ENCODE results near the gene AGO1.
A peak's percentile ranks its signal among the peaks of the same experiment; 100 is the strongest.
"Not testable (repeated sequence)": the region's sequence is repeated elsewhere in the genome, so short reads cannot be mapped to it uniquely, and the experiment has no call there.

AGO1 gene

DNA sequence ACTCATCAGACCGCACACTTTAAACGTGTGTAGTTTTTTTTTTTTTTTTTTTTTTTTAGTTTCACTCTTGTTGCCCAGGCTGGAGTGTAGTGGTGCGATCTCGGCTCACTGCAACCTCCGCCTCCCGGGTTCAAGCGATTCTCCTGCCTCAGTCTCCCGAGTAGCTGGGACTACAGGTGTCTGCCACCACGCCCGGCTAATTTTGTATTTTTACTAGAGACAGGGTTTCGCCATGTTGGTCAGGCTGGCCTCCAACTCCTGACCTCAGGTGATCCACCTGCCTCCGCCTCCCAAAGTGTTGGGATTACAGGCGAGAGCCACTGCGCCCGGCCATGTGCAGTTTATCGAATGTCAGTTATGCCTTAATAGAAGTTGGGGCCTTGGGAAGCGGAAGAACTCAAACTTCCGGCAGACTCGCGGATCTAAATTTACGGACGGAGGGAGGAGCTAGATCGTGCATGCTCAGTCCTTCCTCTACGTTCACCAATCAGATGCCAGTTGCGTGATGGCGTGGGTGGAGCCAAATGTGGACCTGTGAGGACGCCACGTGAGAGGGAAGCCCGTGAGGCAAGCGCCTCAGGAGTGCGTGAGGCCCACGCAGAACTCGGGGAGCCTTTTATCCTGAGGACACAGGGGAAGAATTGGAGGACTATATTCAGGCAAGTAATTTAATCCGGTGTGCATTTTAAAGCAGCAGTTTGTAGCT is 13.6 kb upstream of the AGO1 start:
- DNase-seq (ENCODE audit: low read depth in 2 of 3, low spot score in 2 of 3): not testable (repeated sequence)

DNA sequence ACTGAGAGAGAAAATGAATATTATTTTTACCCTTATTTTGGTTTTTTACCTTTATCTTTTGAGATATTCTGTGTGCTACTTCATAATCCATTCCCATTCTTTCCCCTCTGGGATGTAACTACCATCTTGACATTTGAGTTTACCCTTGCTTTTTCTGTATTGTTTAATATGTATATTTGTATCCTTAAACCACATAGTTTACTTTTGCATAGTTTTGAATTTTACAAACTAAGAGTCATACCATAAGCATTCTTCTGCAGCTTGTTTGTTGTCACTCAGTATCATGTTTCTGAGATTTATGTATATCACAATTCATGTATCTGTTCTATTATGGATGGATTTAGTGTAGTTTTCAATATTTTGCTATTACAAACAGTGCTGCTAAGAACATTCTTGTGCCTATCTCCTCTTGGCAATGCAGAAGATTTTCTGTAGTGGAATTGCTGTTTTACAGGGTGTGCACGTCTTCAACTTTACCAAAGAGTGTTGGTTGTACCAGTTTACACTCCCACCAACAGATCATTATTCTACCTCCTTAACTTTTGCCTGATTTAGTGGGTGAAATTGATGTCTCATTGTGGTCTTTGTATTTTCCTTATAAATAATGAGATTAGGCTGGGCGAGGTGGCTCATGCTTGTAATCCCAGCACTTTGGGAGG is 12.2 kb upstream of the AGO1 start:
- no peak for DNase-seq (ENCODE audit: low read depth in 2 of 3, low spot score in 2 of 3)

DNA sequence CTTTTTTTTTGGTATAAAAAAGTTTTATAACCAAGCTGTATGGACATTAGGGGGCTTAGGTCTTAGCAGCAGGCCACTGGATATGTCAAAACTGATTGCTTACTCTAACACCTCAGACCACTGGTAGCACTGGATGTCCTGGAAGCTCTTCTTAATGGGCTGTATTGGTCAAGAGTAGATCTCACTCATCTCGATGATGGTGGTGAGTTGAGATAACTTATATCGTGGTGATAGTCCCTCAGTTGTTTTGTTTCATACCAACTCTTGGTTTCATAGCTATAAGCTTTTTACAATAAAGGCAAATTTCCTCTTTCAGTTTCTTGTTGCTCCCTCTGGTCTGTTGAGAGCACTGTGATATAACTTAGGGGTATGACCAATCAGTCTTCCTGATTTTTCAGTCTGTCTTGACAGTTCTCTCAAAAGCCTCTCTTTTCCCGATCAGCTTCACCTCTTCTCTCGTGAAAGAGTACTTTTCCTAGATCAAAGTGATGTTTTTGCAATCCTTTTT is 9.7 kb upstream of the AGO1 start:
- DNase-seq (ENCODE audit: low read depth in 2 of 3, low spot score in 2 of 3): no peak

DNA sequence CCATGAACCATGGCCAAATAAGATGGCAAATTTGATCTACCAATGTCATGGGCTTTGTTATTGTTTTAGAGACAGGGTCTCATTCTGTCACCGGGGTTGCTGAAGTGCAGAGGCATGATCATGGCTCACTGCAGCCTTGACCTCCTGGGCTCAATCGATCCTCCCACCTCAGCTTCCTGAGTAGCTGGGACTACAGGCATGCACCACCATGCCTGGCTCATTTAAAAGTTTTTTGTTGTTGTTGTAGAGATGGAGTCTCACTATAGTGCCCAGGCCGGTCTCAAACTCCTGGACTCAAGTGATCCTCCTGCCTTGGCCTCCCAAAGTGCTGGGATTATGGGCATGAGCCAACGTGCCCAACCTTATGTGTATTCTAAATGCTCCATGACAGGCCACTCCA is 8.9 kb upstream of the AGO1 start:
- DNase-seq (ENCODE audit: low read depth in 2 of 3, low spot score in 2 of 3): not testable (repeated sequence)

DNA sequence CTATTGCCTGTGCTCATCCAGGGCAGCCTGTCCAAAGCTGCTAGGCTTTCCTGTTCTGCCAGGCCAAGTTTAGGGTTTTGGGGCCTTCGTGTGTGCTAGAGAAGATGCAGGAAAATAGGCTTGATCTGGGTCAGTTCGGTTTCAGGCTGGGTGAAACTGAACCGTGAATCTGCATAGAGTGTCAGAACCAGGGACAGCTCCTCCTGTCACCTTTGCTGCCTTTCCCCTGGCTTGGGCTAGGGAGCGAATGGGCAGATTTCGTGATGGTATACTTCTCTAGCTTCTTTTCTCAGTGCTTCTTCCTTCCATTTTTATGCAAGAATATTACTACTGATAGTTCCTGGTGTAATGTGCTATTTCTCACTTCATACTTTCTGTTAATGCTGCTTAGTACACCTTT is 6.0 kb upstream of the AGO1 start:
- no peak for DNase-seq (ENCODE audit: low read depth in 2 of 3, low spot score in 2 of 3)

DNA sequence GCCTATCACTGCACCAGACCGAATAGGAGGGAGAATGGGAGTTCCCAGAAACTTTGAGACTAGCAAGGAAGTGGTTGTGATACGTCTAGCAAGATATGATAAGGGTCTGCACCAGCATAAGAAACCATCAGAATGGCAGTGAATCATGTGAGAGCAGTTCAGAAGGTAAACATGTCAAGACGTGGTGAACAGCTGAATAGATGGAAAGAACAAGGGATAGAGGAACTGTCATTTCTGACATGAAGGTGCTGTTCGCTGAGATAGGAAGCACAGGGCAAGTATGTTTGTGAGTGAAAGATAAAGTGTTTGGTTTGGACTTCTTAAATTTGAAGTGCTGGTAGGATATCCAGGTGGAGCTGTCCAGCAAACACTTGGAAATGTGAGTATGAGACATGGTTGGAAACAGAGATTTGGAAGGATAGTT is 1.1 kb upstream of the AGO1 start:
- DNase-seq (ENCODE audit: low read depth in 2 of 3, low spot score in 2 of 3): no peak

DNA sequence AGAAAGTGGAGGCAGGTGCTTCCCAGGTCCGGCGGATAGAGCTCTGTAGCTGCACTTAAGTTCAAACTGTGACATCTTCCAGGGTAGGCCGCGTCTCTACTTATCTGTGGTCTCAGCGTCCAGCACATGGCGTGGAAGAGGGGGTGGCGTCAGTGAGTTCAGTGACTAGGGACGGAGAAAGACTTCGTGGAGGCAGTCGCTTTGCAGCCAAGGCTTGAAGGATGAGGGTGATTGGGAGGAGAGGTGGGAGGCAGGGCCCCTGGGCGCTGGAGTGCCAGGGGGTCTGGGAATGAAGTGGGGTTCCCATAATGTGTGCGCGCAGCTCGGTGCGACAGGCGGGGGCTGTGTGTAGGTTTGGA is 444 bp upstream of the AGO1 start:
- DNase-seq (ENCODE audit: low read depth in 2 of 3, low spot score in 2 of 3): no peak

DNA sequence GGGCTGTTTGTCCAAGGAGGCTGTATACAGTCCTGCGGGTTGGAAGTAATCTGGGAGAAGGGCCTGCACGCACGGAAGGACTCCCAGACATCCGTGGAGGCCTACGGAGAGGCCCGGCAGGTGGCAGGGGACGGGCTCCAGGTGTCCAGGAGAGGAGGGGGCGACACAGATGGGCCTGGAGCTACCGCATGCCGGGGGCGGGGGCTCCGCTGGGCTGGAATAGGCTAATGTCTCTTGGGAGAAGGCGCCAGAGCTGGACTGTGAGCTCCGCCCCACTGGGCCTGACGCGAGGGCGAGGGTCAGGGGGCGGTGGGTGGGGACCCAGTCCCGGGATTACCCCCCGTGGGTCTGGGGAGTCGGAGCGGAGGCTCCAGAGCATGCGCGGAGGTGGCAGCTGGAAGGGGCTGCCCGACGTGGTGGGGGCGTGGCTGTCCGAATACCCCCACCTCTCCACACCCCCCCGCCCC is 659 bp downstream of the AGO1 start:
- peak; percentile 3 to 20 (median 8) for DNase-seq (ENCODE audit: low read depth in 2 of 3, low spot score in 2 of 3)

DNA sequence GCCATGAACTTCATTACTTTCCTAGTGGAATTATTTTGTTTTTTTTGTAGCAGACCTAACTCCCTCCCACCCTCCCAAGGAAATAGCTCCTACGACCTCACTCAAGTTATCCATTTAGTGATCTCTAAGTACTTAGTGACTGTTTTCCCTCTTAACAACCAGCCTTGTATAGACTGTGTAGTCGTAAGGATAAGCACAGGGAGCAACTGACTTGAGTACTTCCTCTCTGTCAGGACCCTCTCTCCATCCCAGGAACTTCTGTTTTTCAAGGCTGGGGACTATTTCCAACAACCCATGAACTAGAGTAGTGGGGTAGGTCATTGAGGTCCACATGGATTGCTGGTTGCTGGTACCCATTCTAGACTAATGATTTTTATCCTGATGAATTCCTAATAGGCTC is 1.9 kb downstream of the AGO1 start:
- no peak for DNase-seq (ENCODE audit: low read depth in 2 of 3, low spot score in 2 of 3)

DNA sequence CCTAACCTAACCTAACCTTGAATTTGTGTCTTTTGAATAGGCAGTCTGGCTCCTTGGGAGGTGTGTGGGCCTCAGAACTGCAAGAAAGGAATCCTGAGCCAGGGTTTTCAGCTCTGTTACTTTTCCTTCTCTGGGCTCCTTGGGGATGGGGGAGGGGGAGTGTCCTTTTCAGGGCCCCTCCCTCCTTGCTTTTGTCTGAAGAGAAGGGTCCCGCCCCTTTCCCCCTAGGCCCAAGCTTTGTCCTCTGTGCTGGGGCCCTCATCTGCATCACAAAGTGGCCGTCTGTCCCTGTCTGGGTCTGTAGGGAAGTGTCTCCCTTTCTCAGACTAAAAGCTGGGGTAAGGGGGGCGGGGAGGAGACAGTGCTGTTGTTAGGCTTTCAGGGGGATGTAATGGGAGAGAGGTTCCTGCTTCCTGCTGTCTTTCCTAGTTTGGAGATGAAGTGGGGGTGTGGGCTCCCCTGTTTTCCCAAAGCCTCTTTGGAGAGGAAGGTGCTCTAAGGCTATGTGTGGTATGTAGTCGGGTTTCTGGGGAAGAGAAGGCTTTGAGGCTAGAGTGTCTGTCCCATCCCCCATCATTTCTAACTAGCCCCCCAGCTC is 3.1 kb downstream of the AGO1 start:
- DNase-seq (ENCODE audit: low read depth in 2 of 3, low spot score in 2 of 3): no peak

DNA sequence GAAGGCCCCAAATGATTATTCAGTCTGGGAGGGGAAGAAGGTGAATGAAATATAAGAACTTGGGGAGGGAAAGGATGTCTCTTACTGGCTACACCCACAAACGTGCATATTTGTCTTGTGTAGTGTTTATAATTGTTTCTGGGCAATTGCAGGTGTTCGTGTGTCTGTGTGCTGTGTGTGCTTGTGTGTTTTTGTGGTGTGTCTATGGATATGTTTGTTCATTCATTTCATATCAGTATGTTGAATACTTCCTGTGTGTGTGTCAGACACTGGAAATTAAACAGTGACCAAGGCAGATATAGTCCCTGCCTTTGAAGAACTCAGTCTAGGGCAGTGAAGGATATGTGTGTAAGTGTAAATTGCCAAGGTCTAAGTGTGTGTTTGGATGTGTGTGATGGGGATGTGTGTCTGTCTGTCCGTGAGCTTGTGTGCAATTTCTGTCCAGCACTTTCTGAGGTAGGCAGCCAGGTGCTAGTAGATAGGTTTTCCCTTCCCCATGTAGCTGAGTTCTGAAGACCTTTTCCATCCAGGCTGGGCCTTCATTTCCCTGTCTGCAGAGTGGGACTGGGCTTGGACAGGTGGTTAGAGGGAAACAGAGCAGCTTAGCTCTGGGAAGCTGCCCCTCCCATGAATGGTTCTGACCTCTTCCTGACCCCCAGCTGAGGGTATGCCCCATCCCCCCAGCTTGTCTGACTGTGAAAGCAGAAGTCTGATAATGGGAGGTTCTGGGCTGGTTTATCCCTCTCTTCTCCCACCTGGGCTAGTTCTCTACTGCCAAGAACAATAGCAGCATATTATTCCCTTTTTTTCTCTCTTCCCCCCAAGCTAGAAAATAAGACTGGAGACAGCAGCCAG is 3.8 kb downstream of the AGO1 start:
- DNase-seq (ENCODE audit: low read depth in 2 of 3, low spot score in 2 of 3): no peak

DNA sequence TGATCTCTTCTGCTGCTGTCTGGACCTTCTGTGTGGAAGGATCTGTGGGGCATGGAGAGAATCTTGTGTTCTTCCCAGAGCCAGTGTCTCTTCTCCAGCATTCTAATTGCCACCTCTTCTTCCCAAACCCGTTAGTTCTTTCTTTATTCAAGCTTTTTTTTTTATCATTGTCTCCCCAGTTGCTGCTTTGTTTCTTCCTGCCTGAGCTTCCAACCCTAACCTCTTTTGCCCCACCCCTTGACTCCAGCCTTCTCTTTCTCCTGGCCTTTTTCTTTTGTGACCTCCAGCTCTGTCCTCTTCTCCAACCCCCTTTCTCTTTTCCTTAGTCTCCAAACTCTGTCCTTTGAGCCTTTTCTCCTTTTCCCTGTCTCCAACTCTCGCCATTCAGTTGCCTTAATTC is 4.5 kb downstream of the AGO1 start:
- no peak for DNase-seq (ENCODE audit: low read depth in 2 of 3, low spot score in 2 of 3)

DNA sequence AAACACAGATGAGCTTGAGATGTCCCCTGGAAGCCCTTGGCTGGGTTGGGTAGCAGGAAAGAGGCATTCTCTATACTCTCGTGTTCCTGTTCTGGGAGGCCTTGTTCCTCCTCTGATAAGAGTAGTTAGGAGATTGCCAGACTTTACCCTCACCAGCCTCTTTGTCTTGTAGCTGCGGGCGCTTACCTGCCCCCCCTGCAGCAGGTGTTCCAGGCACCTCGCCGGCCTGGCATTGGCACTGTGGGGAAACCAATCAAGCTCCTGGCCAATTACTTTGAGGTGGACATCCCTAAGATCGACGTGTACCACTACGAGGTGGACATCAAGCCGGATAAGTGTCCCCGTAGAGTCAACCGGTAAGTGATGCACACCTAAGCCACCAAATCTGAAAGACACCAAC is 5.2 kb downstream of the AGO1 start:
- DNase-seq (ENCODE audit: low read depth in 2 of 3, low spot score in 2 of 3): no peak

DNA sequence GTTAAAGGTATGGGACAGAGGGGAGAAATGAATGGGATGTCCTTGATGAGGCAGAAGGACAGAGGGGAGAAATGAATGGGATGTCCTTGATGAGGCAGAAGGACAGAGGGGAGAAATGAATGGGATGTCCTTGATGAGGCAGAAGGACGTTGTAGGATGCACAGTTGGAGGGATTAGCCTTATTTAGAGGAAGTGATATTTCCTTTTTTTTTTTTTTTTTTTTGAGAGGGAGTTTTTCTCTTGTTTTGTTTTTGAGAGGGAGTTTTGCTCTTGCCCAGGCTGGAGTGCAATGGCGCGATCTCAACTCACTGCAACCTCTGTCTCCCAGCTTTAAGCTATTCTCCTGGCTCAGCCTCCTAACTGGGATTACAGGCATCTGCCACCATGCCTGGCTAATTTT is 6.0 kb downstream of the AGO1 start:
- DNase-seq (ENCODE audit: low read depth in 2 of 3, low spot score in 2 of 3): not testable (repeated sequence)

DNA sequence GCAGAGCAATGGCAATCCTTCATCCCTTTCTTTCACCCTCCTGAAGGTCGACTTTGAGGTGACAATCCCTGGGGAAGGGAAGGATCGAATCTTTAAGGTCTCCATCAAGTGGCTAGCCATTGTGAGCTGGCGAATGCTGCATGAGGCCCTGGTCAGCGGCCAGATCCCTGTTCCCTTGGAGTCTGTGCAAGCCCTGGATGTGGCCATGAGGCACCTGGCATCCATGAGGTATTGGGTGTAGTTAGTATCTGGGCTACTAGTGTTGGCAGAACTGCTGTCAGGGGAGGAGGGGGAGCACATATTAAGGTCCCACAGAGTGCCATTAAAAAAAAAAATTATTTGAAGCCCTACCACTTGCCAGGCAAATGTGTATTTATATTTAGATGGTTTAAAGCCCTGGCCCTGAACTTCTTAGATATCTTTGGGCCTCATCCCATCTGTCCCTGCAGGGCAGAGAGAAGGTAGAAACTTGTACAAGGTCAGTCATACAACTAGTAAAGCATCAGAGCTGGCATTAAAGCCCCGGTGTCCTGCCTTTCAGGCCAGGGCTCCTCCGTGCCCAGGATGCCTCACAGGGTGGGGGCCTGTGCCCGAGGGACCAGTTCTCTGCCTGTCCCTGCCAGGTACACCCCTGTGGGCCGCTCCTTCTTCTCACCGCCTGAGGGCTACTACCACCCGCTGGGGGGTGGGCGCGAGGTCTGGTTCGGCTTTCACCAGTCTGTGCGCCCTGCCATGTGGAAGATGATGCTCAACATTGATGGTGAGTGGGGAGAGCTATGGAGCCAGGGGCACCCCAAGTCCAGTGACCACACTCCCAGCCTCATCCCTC is 10.3 kb downstream of the AGO1 start:
- DNase-seq (ENCODE audit: low read depth in 2 of 3, low spot score in 2 of 3): no peak

DNA sequence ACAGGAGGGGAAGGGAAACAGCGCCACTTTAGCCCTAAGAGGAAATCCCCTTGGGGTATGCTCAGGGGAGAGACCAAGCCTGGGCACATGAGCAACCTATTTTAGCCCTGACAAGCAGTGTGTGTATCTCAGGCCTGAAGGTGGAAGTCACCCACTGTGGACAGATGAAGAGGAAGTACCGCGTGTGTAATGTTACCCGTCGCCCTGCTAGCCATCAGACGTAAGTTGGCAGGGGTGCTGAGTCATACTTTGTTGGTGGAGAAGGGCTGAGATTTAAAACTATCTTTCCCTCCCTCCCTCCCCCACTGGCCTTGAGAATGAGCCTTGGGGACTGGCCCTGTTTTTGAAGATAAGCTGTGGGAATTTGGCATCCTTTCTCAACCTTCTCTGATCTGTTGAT is 11.2 kb downstream of the AGO1 start:
- no peak for DNase-seq (ENCODE audit: low read depth in 2 of 3, low spot score in 2 of 3)

DNA sequence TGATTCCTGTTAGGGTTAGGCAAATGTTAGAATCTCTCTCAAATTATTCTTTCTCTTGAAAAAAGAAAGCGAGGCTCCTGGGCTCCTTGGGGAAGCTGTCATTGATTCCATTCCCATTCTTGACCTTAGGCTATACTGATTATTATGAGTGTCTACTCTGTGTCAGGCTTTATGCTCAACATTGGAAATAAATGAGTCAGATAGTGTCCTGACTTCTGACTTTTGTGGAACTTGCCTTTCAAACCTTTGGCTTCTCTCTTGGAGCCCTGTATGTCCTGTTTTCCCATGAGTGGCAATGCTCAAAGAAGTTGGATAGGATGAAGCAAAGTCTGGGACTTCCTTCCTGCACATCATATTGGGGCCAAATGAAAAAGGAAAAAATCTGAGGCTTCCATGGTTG is 11.6 kb downstream of the AGO1 start:
- no peak for DNase-seq (ENCODE audit: low read depth in 2 of 3, low spot score in 2 of 3)

DNA sequence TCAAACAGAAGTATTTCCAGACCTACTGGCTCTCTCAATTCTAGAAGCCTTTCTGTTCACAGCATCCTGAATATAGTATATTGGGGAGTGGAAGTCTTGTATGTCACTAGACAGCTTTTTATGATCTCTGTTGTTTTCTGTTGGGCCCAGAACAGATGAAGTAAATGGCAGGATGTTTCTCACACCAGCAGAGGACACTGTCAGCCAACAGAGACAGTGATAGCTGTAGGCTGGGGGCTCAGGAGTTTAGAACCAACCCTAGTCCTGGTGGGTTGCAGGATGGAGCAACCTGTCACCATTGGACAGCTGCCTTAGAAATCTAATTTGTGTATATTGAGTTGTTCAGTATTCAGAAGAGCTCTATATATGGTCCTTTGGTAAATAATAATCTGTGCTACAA is 16.9 kb downstream of the AGO1 start:
- DNase-seq (ENCODE audit: low read depth in 2 of 3, low spot score in 2 of 3): no peak

DNA sequence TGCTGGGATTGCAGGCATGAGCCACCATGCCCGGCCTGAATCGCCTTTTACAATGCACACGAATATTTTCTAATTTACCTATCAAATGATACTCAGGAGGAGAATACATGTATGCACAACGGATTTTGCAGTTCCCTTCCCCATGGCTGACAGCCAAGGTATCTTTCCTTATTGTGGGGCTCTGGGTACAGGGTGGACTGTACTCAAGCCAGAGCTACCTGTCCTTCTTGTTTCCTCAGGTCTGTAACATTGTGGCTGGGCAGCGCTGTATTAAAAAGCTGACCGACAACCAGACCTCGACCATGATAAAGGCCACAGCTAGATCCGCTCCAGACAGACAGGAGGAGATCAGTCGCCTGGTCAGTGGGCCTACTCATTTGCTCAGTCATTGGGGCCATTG is 18.2 kb downstream of the AGO1 start:
- no peak for DNase-seq (ENCODE audit: low read depth in 2 of 3, low spot score in 2 of 3)

DNA sequence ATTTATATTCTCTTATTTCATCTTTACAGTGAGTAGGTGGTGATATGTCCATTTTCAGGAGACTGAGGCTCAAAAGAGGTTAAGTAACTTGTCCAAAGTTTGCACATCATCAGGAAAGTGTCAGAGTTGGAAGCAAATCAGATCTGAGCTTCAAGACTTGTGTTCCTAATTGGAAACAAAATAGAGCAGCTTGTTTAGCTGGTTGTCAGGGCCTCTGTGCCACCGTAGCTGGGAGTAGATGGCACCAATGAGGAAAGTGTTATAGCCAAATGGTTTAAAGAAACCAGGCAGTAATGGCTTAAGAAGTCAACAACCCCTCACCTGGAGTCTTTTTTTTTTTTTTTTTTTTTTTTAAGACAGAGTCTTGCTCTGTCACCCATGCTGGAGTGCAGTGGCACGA is 19.7 kb downstream of the AGO1 start:
- no peak for DNase-seq (ENCODE audit: low read depth in 2 of 3, low spot score in 2 of 3)

DNA sequence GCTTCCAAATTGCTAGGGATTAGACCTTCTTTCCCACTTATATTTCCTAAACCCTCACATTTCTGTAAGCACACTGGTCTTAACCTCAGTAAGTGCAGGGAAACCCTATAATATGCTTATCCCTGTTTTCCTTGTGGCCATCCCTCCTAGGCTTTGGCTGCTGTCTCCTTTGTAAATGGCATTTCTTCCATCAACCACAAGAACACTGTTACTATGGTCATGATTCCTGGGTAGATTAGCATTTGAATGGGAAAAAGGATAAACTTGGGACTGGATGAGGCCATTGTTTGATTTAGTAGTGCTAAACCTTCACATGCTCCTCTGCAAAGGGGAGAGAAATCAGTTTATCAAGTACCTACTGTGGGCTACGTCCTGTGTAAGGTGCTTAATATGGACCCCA is 31.7 kb downstream of the AGO1 start:
- DNase-seq (ENCODE audit: low read depth in 2 of 3, low spot score in 2 of 3): no peak

All from activated CD8-positive, alpha-beta memory T cell treated with anti-CD3 and anti-CD28 coated beads for 48 hours (primary cell).